NCI-H226 (cell line): ENCODE results near the gene USH2A.

Experiments used
- DNase-seq: peaks from one replicate; pipeline ENCODE4 v3.0.0-alpha.2; 2015

USH2A gene

DNA sequence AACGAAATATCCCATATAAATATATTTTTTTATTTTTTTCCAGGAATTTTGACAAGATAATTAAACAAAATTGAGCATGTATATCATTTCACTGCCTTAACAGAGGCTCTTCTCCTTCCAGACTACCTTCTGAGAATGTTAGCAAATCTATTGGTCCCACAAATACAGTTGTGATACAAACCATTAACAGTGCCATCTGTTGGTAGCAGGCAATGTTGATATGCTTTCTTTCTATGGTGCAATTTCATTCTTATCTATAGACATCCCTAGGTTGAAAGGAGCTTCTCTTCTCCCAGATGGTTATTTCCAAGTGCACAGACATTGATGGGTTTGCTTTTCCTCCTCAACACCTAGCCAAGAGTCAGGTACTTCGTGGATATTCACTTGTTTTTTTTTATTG is 303.6 kb downstream of the USH2A start:
- peak; percentile 3 for DNase-seq

DNA sequence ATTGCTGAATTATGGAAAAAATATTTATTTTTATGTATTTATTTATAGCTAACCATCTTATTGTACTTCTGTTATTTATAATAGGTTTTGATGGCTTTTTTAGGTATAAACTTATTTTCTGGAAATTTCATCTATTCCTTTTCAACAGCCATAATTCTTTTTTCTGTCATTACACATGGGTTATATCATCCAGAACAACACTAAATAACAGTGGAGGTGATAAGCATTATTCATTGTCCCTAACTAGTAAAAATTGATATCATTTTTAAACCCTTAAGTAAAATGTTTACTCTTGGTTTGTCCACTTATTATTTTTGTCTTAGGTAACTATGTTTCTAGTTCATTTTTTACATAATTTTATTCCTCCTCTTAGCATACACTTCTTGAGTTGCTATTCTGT is 309.1 kb downstream of the USH2A start:
- DNase-seq, result no peak

DNA sequence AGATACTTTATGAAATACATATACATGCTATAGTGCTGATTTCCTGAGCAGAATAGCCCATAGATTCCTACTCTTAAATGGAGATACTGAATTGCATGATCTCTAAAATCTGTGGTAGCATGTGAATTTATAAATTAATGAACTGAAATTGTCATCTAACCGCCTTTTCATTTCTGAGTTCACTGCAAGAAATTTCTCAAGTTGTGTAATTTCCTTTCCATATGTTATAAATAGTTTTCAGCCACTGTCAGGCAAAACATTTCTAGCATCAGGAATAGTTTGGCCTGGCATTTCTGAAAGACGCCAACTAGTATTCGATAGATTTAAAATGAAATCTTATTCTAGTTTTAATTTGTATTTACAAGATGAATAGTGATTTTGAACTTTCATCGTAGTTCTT is 310.1 kb downstream of the USH2A start:
- no peak for DNase-seq

DNA sequence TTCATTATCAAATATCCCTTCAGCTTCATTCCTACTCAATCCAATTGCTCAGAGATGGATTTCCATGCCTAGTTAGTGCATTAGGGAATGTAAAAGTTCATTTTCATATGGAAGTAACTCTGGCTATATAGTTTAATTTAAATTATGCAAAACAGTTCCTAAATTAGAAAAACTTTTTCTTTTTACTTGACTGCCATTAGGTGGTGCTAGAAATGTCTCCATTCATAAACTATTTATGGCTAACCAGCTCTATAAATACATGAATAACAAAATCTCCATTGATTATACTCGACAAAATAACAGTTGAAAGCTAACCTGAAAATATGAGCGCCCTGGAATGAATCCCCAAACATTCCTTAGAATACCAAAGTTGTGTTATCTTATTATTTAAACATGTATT is 311.4 kb downstream of the USH2A start:
- no peak for DNase-seq

DNA sequence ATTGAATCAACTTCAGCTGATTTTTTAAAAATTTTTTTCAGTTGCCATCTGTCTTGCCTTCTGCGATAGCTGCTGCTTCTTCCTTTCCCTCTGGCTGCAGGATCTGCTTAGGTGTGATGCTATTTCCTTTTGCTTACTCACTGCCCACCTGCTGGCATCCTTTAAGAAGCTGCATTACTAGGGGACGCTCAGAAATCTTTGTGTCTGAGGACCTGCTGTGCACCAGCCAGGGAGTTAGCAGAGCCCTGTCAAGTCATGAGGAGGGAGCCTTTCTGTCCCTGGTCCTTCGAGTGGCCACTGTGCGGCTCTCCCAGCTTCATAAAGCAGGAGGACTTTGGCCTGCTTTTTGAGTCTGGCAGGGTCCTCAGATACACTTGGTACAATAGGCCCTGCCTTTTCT is 327.8 kb downstream of the USH2A start:
- no peak for DNase-seq

DNA sequence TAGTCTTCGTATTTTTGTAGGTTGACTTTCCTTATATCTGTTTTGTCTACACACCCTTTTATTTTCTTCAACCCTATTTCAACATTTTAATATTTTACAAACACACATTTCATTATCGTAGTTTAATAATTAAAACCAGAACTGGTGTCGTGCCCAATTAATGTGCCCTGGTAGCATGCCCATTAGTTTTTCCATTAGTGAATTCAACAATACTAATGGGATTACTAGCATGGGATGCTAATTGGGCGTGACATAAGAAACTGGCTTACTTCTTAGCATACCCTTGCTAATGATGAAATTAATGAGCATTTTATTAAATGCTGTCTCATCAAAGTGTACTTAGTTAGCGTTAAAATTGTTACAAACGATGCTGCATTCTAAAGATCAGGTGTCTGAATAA is 332.7 kb downstream of the USH2A start:
- no peak for DNase-seq

DNA sequence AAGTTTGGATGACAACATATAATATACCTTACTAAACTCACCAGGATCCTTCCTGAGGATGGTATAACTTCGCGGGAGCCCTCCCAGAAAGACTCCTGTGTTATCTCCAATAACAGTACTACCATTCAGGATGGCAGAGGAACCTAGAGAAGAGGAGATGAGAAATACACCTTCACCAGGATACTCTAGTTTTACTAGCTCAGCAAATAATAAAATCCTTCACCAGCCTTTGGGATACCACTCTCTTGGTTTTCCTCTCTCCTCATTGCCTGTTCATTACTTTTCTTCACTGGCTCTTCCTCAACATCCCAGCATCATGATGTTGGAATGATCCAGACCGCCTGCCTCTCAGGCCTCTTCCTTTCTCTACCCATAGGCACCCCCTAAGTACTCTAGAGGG is 336.6 kb downstream of the USH2A start:
- DNase-seq, result no peak

DNA sequence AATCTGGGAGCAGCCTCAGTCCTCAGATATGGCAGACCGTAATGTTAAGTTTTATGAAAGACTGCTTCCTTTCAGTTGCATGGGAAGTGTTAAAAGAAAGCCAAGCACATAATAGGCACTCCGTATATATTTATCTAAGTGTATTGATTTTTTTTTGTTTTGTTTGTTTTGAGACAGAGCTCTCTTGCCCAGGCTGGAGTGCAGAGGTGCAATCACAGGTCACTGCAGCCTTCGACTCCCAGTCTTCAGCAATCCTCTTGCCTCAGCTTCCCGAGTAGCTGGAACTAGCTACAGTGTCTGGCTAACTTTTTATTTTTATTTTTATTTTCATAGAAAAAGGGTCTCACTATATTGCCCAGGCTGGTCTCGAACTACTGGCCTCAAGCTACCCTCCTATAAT is 341.8 kb downstream of the USH2A start:
- no peak for DNase-seq

DNA sequence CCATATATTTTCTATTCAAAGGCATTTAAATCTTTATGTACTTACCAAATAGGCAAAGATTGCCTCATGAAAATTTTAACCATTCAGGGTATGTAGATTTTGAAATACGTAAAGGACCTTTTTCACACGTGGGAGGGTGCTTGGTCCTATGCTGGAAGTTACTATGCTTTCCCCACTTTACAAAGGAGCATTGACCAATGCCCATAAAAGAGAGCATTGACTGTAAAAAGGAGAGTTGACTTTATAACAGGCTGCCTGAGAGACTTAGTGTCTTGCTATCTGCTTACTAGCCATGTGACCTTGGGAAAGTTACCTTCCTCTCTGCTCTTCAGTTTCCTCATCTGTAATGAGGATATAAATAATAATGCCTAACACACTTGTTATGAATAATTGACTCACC is 346.5 kb downstream of the USH2A start:
- DNase-seq, result no peak

DNA sequence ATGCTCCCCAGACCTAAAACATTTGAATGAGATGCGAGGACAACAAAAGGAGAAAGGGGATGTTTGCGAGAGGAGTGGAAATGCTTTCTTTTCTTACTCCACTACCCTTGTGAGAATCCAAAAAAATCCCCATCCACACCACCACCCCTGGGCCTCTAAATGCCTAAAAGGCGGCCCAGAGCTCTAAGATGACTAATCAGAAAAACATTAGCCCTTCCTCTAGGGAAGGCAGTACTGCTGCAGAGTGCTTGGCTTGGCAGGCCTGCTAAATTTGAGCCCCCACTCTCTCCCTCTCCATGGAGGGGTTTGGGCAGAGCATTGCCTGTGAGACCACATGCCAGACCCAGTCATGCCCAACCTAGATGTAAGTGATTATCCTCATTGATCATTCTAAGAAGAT is 347.9 kb downstream of the USH2A start:
- peak; percentile 34 for DNase-seq

DNA sequence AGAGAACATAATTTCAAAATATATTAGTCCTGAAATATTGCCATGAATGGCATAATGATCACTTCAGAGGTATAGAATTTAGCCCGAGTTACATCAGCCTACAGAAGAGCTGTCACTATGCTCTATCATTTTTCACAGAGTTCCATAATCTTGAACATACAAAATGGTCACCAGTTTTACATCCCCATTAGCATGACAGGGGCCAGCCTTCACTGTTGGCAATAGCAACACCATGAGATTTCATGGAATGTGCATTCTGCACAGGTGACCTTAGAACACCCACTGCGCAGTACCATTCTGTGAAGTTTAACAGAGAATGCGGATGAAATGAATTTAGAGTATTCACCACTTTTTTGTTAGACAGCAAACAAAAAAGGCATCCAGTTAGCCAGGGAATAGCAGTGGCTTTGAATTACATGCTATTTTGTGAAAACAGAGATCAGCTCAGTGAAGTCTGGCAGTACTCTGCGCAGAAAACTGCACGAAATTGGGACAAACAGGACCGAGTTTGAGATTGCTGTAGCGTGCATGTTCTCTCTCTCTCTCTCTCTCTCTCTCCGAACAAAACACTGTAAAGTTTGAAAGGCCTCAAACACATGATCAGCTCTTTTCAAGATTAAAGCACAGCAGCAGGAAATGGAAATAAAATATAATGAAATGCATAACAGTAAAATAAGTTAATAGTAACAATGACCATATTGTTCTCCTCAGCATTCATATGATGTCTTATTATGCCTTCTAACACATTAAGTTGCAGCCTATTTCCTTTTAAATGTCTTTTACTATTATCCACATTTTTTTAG is 349.3 kb downstream of the USH2A start:
- no peak for DNase-seq

DNA sequence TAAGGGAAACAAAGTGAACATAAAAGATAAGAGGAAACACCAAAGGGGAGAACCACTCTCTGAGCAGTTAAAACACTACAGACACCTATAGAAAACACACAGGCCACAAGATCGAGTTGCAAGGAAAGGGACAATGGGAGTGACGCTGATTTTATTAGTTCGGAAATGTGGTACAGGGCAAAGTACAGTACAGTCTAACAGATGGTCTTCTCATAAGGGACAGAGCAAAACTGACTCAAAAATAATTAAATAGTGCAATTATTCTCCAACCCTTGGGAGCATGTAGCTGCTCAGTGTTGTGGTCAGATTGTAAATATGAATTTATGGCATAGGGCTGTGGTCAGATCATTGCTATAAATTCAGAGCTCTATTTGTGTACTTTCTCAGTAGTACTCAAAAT is 352.0 kb downstream of the USH2A start:
- DNase-seq, result no peak

DNA sequence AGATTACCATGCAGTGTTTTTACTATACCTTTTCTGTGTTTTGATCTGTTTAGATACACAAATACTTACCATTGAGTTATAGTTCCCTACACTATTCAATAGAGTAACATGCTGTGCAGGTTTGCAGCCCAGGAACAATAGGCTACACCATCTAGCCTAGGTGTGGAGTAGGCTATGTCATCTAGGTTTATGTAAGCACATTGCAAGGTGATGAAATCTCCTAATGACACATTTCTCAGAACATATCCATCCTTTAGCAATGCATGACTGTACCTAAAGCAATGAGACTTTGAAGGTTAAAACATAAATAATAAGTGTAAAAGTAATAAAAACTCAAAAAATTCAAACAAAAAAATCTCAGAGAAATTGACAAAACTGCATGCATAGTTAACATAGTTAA is 358.6 kb downstream of the USH2A start:
- peak; percentile 4 for DNase-seq

DNA sequence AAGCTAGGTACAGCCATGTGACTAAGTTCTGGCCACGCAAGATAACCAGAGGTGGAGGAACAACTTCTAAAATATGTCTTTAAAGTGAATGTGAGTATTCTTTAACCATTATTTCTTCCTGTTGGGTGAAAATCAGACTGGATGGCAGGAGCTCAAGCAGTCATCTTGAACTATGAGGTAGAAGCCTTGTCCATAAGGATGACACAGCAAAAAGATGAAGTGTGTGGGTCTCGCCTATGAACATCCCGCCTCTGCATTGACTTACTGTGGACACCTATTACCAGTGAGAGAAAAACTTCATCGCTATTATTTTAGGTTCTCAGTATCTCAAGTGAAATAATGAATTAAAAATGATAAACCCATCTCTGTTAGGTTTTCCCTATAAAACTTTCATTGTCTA is 365.3 kb downstream of the USH2A start:
- DNase-seq, result no peak

DNA sequence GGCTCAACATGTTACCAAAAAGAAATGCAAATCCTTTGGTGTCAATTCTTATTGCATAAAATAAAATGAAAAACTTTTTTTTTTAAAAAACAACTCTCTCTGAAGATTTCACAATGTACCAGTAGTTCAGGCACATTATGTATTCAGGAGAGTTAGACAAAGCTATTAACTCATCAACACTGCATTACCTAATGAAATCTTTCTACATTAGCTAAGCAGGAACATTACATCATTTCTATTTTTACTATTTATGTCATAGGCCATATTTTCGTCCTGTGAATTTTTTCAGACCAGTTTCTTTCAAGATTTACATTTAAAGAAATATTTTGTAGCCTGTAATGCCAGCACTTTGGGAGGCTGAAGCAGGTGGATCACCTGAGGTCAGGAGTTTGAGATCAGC is 366.2 kb downstream of the USH2A start:
- DNase-seq, result no peak

DNA sequence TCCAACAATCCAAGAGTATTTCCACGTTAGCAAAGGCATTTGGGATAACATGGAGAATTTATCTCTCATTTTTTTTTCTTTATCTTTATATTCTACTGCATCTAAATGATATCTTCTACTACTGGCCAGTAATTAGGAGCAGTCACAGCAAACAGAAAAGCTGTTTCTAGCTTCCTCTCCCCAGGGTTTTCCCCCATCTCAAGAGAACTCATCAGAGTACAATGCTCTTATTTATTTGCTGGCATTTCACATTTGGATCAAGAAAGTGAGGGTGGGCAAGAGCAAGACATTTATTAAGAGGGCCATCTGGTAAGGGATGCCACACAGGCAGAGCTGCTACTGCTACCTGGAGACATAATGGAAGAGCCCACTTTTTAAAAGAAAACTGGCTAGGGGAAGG is 368.2 kb downstream of the USH2A start:
- no peak for DNase-seq

DNA sequence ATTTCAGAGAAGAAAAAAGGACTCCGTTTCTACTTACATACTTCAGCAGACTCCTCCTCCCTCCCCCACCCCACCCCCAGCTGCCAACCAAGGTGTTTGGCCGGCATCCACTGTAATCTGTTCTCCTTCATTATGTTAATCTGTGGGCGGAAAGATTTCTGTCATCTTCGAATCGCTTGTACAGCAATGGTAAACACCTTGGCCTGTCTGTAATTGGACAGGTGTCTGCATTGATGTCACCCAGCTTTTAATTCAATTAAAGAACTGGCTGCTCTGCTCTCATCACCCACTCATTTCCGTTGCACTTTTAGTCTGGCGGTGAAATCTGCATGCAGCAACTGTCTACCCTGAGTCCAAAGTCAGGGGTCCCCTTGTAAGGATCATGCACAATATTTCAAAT is 368.6 kb downstream of the USH2A start:
- no peak for DNase-seq

DNA sequence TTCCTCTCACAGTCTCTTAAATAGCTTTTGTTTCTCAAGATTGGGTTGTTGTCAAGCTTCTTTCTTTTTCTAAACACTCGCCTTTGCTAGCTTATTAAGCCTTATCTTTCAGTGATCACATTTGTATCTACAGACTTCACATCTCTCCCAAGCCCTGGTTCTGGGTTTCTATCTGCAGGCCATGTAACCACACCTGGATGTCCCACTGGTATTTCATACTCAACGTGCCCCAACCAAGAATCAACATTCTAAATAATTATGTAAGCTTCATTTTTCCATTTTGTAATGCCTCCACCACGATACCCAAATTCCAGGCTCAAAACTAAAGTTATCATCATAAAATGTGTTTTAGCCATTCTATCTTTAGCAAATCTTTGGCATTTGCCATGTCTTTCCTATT is 372.2 kb downstream of the USH2A start:
- DNase-seq, result no peak

DNA sequence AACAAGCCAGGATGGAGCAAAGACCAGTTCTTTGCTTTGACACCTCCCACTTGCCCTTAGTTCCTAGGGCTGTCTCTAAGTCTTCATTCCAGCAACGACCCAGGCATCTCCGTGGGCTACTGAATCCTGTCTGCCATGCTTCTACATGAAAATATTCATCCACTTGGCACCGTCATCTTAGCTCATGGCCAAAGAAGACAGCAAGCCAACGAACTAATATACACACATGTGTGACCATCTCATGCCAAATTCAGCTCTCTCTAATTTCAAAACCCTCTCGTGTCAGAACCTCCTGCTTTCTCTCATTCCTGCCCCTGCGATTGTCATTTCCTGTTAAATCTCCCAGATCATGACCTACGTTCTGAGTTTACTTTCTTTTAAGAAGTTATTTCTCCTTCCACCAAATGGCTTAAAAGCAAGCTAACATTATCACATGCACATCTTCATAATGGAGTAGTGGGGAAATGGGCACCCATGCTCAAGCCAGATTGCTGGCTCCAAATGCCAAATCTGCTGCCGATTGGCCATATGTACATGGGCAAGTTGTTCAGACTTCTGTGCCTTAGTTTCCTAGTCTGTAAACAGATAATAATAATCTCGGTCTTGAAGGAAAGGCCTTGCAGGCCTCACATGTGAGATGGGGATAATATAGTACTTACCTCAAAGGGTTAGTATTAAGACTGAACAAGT is 373.4 kb downstream of the USH2A start:
- DNase-seq, result no peak

DNA sequence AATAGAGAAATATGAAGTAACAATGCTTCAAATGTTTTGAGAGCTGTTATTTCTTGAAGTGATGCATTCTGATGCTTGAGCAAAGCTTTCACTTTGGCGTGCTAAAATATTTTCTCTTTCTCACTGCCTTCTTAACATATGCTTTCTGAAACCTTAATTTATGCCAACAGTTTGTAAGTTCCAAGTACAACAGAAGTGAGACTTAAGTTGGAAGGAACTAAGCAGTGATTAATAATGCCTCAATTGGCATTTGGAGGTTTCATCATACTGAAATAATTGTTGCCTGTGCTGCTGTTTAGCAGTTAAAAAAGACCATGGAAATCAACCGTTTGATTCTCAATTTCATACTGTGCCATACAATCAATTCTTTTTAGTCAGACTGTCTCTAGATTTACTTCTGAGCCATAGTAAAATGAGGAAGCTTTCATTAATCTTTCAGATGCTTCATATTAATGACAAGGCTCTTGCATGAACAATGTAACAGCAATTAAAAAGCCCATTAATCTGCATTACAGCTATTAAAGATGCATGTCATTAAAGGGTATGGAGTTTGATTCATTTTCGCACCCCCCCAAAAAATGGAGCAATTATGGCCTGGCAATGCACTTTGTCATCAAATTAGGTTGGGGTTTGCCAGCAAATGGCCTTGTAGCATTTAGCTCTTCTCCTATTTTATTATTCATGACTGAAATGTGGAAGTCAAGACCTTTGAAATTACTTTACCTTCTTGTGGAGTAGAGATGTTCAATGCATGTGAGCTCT is 375.3 kb downstream of the USH2A start:
- no peak for DNase-seq

DNA sequence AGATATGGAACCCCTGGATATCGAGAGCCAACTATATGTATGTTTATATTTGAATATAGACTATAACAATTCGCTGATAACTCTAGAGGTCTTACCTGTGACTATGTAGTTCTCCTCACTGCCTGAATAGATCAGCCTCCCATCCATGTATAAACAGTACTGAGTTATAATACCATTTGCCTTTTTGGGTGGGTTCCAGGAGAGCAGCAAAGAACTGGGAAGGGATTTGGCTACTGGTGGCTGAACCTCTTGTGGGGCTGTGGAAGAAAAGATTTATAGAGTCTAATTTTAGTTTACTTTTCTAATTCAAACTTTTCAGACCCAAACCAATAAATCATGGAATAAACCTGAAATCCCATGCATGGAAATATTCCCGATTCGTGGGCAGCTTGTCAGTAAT is 376.9 kb downstream of the USH2A start:
- no peak for DNase-seq

DNA sequence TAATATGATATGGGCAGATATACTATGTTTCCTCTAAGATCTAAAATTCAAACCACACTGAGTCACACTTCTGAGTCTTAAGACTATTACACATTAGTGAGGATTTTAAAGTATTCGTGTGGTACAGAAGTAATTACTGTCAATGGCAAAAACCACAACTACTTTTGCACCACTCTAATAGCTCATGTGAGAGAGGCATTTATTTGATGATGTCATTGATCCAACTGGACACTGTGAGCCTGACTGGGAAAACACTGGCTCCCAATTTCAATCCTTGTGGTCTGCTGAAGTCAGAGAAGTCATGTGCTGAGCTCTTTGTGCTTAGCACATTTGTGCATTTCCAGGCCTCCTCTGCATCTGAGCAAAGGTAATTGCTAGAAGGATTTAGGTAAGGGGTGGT is 377.8 kb downstream of the USH2A start:
- DNase-seq, result peak; percentile 83

DNA sequence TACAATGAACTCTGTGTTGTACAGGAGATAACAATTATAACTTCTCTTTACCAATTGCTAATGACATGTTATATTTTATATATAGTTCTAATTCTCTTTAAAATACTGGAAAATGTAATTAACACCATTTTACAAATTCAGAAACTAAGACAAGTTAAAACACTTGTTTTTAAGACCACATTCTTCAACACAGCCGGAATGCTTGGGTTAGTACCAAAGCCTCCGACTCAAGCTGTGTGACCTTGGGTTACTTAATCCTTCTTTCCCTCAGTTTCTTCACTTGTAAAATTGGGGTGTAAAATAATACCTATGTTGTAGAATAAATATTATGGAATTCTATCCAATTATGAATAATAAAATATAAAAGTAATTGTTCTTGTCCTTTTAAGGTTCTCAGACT is 378.7 kb downstream of the USH2A start:
- DNase-seq, result no peak

DNA sequence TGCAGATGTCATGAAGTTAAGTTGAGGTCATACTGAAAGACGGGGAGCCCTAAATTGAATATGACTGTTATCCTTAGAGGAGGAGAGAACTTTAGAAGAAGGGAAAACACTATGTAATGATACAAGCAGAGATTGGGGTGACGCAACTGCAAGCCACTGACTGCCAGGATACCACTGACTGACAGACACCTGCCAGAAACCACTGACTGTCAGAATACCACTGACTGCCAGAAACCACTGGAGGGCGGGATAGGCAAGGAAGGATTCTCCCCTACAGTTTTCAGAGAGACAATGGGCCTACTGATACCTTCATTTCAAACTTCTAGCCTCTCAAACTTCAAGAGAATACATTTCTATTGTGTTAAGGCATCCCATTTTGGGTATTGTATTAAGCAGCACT is 388.7 kb downstream of the USH2A start:
- peak; percentile 11 for DNase-seq
